OCI-LY3 (cell line): ENCODE data around the gene AATF.
A peak's percentile ranks its signal among the peaks of the same experiment; 100 is the strongest.

Experiments used
- H2AFZ ChIP-seq: fragments of 200-600, 300-600 bp; shearing (Covaris generic); 2 replicates; pipeline ENCODE4 v1.6.0; 2014; ENCODE audit warnings: antibody characterized with exemption, low read depth, low read length
- H3K27ac ChIP-seq: fragments of 200-600, 300-600 bp; sonication (generic); 2 replicates; pipeline ENCODE4 v1.5.1; 2014; ENCODE audit warnings: mild to moderate bottlenecking, low read length, moderate library complexity, mixed read lengths
- H3K27me3 ChIP-seq: fragments of 200-600, 300-600 bp; sonication (generic); 2 replicates; pipeline ENCODE4 v1.6.1; 2014; ENCODE audit warnings: low read depth, low read length, mixed read lengths
- H3K36me3 ChIP-seq: fragments of 200-600, 300-600 bp; sonication (generic); replicated peaks from 2 replicates; pipeline ENCODE3; 2014; ENCODE audit warnings: low read depth, low read length, mixed read lengths
- H3K4me1 ChIP-seq: fragments of 300-600, 200-600 bp; sonication (generic); 2 replicates; pipeline ENCODE4 v1.6.1; 2014; ENCODE audit warnings: low read length, mixed read lengths
- H3K4me2 ChIP-seq: fragments of 200-600, 300-600 bp; sonication (generic); 2 replicates; pipeline ENCODE4 v1.6.1; 2014; ENCODE audit warnings: low read length, mixed read lengths
- H3K4me3 ChIP-seq: fragments of 300-600, 200-600 bp; sonication (generic); 2 replicates; pipeline ENCODE4 v1.5.1; 2014; ENCODE audit warnings: antibody characterized with exemption, mild to moderate bottlenecking, low read length, moderate library complexity
- H3K79me2 ChIP-seq: fragments of 300-600, 200-600 bp; shearing (Covaris generic); 2 replicates; pipeline ENCODE4 v1.6.1; 2014; ENCODE audit warnings: mild to moderate bottlenecking, low read length, mixed read lengths
- H3K9ac ChIP-seq: fragments of 300-600, 200-600 bp; shearing (Covaris generic); 2 replicates; pipeline ENCODE4 v1.6.0; 2014; ENCODE audit warnings: mild to moderate bottlenecking, low read length, moderate library complexity
- H3K9me3 ChIP-seq: fragments of 200-600, 300-600 bp; shearing (Covaris generic); 2 replicates; pipeline ENCODE4 v1.6.1; 2014; ENCODE audit warnings: low read length, mixed read lengths; ENCODE audit not compliant: insufficient read depth
- H4K20me1 ChIP-seq: fragments of 200-600, 300-600 bp; sonication (generic); 2 replicates; pipeline ENCODE4 v1.6.1; 2016; ENCODE audit warnings: low read length, mixed read lengths; ENCODE audit not compliant: insufficient read depth
- CTCF ChIP-seq: fragments of 200-600, 300-600 bp; sonication (generic); IDR thresholded peaks from 2 replicates; pipeline ENCODE4 v1.5.1; 2014; ENCODE audit warnings: antibody characterized with exemption, low read length, low read depth
- EZH2phosphoT487 ChIP-seq: fragments of 200-600 bp; shearing (Covaris generic); IDR thresholded peaks from 2 replicates; pipeline ENCODE4 v1.6.1; 2018; ENCODE audit warnings: antibody characterized with exemption, mixed run types, low read depth

The AATF gene

GRCh38 chr17:36926701-36927100, 22.1 kb upstream of the AATF start:
- no peaks in the 10 kb centered on the region for H3K27me3 ChIP-seq
- no peak overlapping the region for H3K9ac ChIP-seq
- H4K20me1 ChIP-seq: no peaks in the 10 kb centered on the region
- no peaks in the 10 kb centered on the region for H3K9me3 ChIP-seq
- H3K4me2 ChIP-seq: no peak overlapping the region
- H3K4me1 ChIP-seq: peaks cover 27% of the 10 kb centered on the region
- no peaks in the 10 kb centered on the region for H3K36me3 ChIP-seq
- no peak overlapping the region for H3K4me3 ChIP-seq
- no peak overlapping the region for H3K27ac ChIP-seq
- no peaks in the 10 kb centered on the region for H3K79me2 ChIP-seq
- no peak overlapping the region for H2AFZ ChIP-seq
- TF ChIP-seq EZH2phosphoT487 (no peak), CTCF (no peak)

GRCh38 chr17:36928471-36929345, 20.0 kb upstream of the AATF start:
- H3K27me3 ChIP-seq: no peaks in the 10 kb centered on the region
- peak overlapping the region; percentile 87 for H2AFZ ChIP-seq
- peak overlapping the region; percentile 67 for H3K4me3 ChIP-seq
- H3K36me3 ChIP-seq: no peaks in the 10 kb centered on the region
- H3K9me3 ChIP-seq: no peaks in the 10 kb centered on the region
- H3K79me2 ChIP-seq: no peaks in the 10 kb centered on the region
- H4K20me1 ChIP-seq: no peaks in the 10 kb centered on the region
- H3K27ac ChIP-seq: peak overlapping the region; percentile 43
- H3K4me1 ChIP-seq: peaks cover 27% of the 10 kb centered on the region
- peak overlapping the region; percentile 66 for H3K4me2 ChIP-seq
- TF ChIP-seq CTCF (no peak), EZH2phosphoT487 (no peak)
- peak overlapping the region; percentile 50; the same call in 1 of the 2 replicates for H3K9ac ChIP-seq

GRCh38 chr17:36929851-36930582, 18.7 kb upstream of the AATF start:
- Histone ChIP-seq H3K79me2 (no peaks in the 10 kb centered on the region), H3K4me1 (peaks cover 27% of the 10 kb centered on the region), H3K27ac (no peak overlapping the region), H3K9me3 (no peaks in the 10 kb centered on the region), H3K36me3 (no peaks in the 10 kb centered on the region), H3K9ac (no peak overlapping the region), H3K4me2 (no peak overlapping the region), H3K4me3 (no peak overlapping the region), H4K20me1 (no peaks in the 10 kb centered on the region), H3K27me3 (no peaks in the 10 kb centered on the region), H2AFZ (no peak overlapping the region)
- TF ChIP-seq EZH2phosphoT487 (no peak), CTCF (no peak)

- no peak overlapping the region for H3K9ac ChIP-seq
- no peaks in the 10 kb centered on the region for H4K20me1 ChIP-seq
- no peak overlapping the region for H3K4me2 ChIP-seq
- no peak overlapping the region for H3K27ac ChIP-seq
- no peaks in the 10 kb centered on the region for H3K27me3 ChIP-seq
- H3K4me1 ChIP-seq: peaks cover 27% of the 10 kb centered on the region
- H3K79me2 ChIP-seq: no peaks in the 10 kb centered on the region
- TF ChIP-seq CTCF (no peak), EZH2phosphoT487 (no peak)
- H2AFZ ChIP-seq: no peak overlapping the region
- H3K36me3 ChIP-seq: no peaks in the 10 kb centered on the region
- H3K9me3 ChIP-seq: no peaks in the 10 kb centered on the region
- no peak overlapping the region for H3K4me3 ChIP-seq
These were observed 18.2 kb upstream of the AATF start for GRCh38 chr17:36930583-36930900.
